ENCODE results near the gene MAD1L1.
"Not testable (repeated sequence)": the region's sequence is repeated elsewhere in the genome, so short reads cannot be mapped to it uniquely, and the experiment has no call there.

The MAD1L1 gene

DNA sequence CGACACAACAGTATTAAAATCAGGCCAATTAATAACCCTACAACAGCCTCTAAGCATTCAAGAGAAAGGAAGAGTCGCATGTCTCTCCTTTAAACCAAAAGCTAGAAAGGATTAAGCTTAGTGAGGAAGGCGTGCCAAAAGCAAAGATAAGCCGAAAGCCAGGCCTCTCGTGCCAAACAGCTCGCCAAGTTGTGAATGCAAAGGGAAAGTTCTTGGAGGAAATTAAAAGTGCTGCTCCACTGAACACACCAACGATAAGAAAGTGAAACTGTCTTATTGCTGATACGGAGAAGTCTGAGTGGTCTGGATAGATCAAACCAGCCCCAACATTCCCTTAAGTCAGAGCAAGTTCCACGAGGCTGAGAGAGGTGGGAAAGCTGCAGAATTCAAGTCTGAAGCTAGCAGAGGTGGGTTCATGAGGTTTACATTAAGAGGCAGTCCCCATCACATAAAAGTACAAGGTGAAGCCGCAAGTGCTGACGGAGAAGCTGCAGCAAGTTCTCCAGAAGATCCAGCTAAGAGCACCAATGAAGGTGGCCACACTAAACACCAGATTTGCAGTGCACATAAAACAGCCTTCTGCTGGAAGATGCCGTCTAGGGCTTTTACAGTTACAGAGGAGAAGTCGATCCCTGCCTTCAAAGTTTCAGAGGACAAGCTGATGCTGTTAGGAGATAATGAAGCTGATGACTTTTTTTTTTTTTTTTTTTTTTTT is 194.8 kb downstream of the MAD1L1 start:
- DNase-seq = no peak

DNA sequence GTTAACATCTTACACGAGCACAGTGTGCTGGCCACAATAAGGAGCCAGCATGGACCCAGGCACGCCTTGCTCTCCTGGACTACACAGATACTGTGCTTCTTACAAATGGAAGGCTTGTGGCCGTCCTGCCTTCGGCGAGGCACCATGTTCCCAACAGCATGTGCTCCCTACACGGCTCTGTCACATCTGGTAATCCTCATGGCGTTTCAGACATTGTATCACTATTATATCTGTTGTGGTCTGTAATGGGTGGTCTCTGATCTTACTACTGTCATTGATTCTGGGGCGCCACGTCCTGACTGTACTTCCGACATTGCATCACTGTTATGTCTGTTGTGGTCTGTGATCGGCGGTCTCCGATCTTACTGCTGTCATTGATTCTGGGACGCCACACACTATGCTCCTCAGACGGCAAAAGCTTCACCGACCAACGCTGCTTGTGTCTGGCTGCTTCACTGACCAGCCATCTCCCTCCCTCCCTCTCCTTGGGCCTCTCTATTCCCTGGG is 195.4 kb downstream of the MAD1L1 start:
- peak; percentile 40 for DNase-seq

DNA sequence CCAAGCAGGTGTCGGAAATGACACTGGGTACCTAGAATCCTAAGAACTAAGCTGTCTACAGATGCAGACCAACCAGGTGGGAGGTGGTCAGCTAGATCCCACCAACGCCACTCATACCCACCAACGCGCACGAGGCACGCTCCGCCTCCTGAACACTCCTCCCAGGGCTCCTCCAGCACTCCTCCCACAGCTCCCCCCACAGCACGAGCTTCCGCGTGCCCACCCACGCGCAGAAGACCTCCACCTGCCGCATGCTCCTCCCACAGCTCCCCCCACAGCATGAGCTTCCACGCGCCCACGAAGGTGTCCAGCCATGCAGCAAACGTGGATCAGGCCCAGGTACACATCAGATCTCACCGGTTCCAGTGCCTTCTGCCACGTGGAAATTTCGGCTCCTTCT is 196.0 kb downstream of the MAD1L1 start:
- DNase-seq = no peak

DNA sequence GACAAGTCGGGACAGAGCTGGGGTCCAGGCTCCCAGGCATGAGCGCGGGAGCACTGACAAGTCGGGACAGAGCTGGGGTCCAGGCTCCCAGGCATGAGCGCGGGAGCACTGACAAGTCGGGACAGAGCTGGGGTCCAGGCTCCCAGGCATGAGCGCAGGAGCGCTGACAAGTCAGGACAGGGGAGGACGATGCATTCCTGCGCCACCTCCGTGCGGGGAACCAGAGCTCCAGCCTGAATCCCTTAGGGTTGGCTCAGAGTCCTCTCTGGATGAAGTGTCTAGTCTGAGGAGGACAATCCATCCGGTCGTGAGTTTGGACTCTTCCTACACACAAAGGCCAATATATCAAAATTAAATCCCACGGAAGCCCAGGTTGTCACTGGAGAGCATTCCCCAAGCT is 196.5 kb downstream of the MAD1L1 start:
- not testable (repeated sequence) for DNase-seq

DNA sequence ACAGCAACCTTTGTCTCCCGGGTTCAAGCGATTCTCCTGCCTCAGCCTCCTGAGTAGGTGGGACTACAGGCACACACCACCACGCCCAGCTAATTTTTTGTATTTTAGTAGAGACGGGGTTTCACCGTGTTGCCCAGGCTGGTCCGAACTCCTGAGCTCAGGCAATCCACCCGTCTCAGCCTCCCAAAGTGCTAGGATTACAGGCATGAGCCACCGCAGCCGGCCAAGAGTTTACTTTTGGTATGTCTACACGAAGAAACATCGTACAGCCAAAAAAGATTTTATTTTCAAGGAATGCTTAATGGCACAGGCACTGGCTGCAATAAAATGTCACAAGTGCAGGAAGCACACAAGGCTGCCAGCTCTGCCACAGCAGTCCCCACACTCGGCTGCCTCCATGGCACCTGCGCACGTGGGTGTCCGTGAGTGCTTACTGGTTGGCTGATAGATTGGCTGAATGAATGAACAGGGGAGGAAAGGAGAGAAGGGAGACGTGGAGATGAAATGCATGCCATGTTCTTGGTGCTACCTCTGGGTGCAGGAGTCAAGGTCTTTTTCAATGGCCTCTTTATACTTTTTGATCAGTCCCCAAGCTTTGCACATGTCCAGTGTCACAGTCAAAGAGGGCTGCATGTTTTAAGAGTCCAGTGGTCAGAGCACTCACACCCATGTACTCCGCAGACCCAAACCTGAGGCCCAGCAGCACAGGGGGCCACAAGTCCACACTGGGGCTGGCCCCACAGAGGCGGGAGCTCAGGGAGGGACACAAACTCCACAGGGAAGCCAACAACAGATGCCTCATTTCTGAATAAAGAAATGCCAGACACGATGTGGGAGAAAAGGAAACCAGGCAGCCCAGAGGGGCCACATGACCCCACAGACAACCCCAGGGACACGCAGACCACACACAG is 198.2 kb downstream of the MAD1L1 start:
- DNase-seq = no peak

DNA sequence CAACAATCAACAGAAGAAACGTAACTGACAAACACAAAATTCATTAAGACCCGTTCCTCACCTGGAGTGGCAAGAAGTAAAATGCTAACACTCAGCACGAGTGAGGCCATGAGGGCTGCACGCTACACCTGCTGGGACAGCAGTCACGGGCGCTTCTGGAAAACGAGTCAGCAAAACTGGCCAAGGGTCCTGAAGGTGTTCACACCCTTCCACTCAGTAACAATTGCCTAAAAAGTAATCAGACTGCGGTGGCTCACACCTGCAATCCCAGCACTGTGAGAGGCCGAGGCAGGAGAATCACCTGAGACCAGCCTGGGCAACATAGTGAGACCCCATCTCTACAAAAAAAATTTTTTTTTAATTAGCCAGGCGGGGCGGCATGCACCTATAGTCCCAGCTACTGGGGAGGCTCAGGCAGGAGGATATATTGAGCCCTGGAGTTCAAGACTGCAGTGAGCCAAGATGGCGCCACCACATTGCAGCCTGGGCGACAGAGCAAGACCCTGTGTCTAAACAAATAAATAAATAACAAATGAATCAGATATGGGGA is 199.1 kb downstream of the MAD1L1 start:
- no peak for DNase-seq

DNA sequence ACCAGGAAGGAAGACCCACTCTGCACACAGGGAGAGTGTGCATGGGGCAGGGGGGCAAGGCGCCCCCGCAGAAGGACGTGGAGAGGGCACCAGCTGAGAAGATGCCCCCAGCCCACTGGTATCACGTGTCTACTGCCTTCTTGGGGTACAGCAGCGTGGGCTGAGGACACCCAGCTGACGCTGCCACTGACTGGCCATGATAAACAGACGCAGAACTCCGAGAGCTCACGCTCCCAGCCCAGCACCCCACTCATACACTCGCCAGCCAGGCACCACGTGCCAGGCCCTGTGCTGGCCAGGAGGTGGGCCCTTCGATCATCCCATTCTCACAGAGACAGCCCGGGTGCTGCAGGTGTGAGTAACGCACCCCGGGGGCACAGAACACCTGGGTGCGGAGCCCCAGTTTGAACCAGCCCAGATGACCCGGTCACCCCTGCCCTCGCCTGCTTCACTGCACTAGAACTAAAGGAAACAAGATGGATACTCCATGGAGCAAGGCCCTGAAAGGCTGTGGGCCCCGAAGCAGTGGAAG is 199.8 kb downstream of the MAD1L1 start:
- DNase-seq = no peak

DNA sequence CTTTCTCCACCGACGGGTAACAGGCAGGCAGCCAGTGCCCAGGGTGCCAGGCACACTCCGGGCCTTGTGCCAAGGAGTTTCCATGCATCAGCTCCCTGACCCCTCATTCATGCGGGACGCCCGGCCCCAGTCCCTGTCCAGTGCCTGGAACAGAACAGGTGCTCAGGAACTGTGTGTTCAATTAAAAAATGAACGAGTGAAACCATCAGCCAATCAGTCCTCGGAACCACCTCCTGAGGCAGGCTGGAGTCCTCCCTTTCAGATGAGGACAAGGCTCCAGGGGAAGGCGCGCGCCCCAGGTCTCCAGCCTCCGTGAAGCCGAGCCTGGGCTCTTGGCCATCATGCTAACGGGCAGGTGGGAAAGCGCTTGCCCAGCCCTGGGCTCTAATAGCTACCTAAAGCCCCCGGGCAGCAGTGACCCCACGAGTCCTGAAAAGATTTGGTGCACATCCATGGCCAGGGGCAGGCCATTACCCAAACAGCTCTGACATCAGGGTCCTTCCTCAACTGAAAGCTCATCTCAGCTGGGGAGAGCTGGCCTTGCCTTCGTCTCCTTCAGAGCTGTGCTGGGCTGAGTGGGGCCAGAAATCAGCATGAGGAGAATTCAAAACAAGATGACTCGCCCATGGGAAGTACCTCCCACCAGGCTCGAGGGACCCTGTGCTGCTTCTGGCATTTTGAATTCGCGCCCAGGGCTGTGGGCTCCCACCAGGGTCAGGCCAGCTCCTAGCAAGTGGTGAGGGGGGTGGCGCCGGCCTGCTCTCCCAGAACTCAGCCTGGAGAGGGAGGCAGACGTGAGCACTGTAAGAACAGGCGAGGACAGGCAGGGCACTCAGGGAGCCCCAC is 200.5 kb downstream of the MAD1L1 start:
- no peak for DNase-seq

DNA sequence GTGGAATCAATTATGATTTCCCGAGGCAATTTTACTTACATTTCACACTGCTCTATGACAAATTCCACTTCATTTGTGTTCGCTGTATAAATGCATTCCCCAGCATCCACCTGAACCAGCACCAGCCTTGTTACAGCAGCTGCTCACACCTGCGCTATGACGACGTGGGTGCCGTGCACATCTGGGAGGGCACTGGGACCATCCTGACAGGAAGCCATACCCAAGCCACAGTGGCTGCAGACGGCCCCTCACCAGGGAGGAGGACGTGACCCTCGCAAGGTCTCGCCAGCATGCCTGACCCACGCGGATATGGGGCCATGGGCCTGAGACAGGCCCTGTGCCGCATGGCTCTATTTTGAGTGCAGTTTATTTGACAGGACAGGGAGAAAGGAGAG is 201.3 kb downstream of the MAD1L1 start:
- no peak for DNase-seq

DNA sequence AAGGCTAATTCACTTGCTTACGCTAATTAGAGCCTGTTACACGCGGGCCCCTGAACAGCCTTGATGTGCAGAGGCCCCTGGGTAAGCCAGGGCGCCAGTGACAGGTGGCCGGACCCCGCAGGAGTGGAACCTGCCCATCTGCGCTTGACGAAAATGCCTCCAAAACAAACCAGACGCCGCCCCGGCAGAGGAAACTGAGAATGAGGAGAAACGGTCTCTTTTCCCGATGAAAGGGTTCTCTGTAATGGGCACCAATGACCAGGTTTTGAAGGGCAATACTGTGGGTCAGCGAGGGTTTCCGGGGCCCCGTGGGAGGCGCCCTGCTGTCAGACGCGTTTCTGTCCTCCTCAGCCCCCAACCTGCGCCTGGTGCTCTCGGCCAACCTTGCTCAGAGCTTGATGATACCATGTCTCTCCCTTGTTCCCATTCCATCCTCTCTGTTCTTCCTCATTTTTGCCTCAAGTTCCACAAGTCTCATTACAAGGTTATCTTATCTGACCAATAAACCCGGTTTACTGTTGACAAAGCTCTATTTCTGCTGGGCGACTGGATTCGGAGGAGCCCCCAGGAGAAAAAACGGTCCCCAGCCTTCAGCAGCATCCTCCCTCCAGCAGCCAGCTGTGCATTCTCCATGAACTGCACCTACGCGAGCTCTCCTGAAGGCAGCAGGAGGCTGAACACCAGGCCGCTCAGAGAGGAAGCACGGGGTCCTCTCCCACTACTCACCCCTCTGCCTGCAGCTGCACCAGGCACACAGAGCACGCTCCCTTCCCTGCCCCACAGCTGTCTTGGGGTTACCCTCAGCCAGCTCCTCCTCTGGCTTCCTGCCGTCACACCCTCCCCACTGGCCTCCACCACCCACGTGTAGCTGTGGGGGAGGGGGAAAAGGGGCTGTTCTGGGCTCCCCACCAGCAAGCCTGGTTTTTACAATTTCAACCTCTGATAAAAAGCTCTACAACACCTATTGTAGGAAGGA is 202.0 kb downstream of the MAD1L1 start:
- peak; percentile 53 for DNase-seq

DNA sequence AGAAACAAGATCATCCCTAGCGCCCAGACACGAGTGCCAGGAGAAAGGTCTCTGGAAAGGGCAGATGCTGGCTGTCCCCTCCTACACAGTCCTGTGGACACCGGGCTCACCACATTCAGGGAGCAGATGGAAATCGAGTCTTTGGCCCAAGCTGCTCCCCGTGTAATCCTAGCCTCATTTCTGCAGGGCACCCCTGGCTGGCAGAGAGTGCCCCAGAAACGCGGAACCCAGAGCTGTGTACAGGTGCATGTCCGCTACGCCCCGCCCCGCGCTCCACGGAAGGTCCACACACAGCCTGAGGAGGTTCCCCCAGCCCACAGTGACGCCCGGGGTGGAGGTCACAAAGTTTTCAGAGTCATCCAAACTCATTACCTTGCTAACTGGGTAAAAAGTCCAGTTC is 202.8 kb downstream of the MAD1L1 start:
- no peak for DNase-seq

DNA sequence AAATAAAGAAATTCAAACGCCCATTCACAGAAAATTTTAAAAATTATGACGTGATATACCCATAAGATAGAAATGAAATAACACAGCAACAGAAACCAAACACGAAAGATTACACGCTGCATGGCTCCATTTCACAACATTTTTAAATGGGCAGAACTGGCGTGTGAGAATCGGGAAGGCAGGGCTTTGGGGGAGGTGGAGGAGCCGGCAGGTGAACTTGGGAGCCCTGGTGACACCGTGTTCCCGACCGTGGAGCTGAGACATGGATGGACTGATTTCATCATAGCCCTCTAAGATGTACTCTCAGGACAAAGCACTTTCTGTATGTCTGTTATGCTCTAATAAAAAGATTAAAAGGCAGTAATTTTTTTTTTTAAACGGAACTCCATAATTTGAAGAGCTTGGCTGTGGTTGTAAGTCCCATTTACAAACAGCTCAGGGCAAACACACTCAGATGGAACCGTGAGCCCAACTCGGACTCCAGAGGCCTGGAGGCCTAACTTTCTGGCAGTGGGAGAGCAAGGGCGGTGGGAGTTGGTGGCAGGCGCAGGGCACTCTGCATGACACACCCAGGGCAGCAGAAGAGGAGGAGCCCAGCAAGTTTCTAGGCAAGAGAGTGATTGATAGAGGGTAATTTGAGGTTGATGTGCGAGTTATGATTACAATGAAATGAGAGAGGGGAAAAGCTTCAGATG is 203.4 kb downstream of the MAD1L1 start:
- no peak for DNase-seq

DNA sequence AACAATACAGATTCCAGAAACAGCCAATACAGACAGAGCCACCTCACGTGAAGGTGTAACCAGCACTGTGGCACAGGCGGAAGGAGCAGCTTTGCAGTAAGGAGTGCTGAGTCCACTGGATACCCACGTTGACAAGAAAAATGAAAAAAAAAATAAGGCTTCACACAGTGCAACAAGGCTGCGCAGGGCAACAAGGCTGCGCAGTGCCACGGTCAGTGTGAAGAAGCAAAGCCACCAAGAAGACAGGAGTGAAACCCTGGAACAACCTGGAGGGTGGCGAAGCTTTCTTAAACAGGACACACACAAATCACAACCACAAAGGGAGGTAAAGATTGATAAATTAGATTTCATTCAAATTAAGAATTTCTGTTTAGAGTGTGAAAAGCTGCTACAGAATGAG is 204.0 kb downstream of the MAD1L1 start:
- DNase-seq = no peak

DNA sequence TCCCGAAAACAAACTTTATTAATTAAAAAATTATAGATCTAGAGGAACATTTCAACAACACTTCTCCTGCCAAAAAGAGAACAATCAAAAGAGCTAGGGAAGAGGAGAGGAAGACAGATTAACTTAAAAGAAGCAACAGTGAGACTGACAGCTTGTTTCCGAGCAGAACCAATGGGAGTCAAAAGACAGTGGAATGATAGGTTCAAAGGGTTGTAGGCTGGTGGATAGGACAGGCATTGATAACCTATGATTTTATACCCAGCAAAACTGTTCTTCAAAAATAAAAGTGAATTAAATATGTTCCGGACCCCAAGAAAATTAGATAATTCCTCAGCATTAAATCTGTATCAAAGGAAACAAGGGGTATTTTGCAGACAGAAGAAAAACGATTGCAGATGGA is 207.6 kb downstream of the MAD1L1 start:
- DNase-seq = no peak

DNA sequence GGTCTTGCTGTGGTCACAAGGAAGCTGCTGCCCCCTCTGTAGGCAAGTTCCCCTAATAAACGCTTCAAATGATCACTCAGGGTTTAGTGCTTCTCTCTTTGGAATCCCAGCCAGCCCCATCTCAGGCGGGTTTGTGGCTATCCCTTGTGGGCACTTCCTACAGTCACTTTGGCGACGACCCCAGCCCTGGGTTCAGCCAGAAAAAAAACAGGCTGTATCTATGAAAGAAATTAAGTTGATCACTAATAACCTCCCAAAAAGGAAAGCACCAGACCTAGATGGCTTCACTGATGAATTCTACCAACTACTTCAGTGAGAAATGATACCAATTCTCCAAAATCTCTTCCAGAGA is 208.2 kb downstream of the MAD1L1 start:
- no peak for DNase-seq

DNA sequence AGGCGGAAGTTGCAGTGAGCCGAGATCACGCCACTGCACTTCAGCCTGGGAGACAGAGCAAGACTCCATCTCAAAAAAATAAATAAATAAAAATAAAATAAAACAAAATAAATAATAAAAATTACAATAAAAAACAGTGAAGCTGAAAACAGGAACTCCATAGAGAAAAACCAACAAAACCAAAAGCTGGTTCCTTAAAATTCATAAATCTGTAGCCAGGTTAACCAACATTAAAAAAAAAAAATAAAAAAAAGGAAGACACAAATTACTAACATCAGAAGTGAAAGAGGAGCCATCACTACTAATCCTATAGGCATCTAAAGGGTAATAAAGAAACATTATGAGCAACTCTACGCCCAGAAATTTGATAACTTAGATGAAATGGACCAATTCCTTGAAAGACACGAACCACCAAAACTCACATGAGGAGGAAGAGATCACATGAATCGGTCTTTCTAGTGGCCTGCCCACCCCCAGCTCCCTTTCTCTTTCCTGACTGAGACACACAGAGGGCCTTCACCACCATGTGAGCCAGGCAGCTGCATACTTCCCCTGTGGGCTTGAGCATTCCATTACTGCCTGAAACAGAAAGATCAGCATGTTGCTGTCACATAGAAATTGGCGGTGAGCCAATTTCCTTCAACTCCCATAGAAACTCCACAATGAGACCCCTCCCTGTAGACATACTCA is 208.7 kb downstream of the MAD1L1 start:
- DNase-seq = peak; percentile 29

DNA sequence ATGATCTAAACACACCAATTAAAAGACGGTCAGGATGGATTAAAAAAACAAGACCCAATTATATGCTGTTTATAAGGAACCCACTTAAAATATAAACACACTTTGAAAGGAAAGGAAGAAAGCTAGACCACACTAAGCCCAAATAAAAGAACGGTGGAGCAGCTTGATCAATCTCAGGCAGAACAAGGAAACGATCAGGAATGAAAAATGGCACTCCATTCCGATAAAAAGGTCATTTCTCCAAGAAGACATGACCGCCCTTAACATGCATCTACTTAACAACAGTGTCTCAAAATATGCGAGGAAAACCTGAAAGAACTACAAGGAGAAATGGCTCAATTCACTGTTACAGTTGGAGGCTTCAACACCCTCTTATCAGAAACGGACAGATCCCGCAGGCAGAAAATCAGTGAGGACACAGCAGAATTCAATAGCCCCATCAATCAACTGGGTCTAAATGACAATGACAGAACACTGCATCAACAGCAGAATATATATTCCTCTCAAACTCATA is 210.0 kb downstream of the MAD1L1 start:
- DNase-seq = no peak

DNA sequence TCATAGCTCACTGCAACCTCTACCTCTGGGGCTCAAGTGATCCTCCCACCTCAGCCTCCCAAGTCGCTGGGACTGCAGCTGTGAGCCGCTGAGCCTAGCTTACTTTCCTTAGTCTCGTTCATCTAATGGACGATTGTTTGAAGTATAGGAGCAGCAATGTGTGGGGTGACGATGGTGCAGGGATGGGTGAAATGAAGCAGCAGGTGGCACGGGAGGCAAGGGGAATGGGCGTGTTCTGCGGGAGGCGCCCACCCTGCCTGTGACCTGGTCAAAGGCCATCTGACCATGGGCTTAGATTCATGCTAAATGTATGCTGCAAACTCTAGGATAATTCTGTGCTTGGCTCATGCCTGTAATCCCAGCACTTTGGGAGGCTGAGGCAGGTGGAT is 210.7 kb downstream of the MAD1L1 start:
- no peak for DNase-seq

DNA sequence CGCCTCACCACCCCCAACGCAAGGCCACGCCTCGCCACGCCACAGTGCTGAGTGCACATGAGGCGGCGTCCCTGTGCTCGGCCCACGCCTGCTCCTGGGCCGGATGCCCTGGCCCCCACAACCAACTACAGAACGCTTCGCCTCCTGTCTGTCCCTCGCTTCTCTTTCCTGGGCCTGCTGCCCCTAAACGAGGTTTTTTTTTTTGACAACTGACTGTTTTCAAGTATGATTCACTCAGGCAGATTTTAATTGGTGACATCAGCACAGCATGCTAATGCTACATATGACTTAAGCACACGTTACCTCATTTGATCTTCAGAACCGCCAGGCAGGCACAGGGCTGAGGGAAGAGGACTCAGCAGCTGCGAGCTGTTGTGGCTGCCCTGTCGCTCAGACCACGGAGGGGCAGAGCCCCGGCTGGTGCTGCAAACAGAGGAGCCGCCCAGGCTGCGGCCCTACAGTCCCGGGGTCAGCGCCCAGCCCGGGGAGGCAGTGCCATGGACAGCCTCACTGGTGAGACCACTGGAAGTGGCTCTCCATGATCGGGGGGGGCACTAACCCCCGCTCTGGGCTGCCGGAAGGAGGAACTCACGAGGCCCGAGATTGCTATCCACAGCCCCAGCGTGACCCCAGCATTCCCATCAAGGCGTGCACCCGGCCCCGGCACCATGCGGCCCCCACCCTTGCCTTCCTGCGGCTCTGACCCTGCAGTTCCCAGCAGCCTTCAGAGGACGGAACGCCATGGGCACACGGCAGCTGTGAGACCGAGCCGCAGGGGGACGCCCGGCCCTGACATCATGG is 212.8 kb downstream of the MAD1L1 start:
- peak; percentile 77 for DNase-seq
